A549 (cell line): Measurements from ENCODE around the gene PODN. TPM values are rescaled to one million over a fixed set of nuclear protein-coding genes. Genes with fewer than 3 reads are reported as not detected.

Experiments
- ATAC-seq, 2 experiments: fragments of 200-7000 bp in 1 of 2; fragments of >200 bp in 1 of 2; cut with Nextera tagmentation in 1 of 2; cut with Tn5 transposase in 1 of 2; 3 replicates each; pipeline versions ENCODE4 v1.8.0 to v1.9.1; 2018 to 2020; ENCODE audit warnings: mild to moderate bottlenecking in 1 of 2, moderate library complexity in 1 of 2
- CTCF ChIA-PET: fragments of 300-600 bp; sonication (Branson Sonifier 250); formaldehyde crosslinking; extraction: SDS; loops from one replicate; lab custom pipeline; 2021; ENCODE audit warnings: antibody characterized with exemption, inconsistent platforms; lab: Yijun Ruan, JAX
- POLR2A ChIA-PET: fragments of 350-600 bp; formaldehyde crosslinking; extraction: SDS; loops from one replicate; lab custom pipeline; 2021; ENCODE audit warnings: antibody characterized with exemption, inconsistent platforms; lab: Yijun Ruan, JAX
- DNase-seq, 2 experiments: peaks; one replicate each; pipeline versions ENCODE4 v3.0.0 to v3.0.0-alpha.2; 2011 to 2016; ENCODE audit warnings: low read depth in 1 of 2, low spot score in 1 of 2
- FAIRE-seq: peaks from 2 replicates; lab custom pipeline; 2011; peaks lifted over from hg19 to GRCh38; lab: Jason Lieb, UNC
- H3K27ac ChIP-seq, 2 experiments: fragments of >200 bp; sonication (Bioruptor Twin); formaldehyde crosslinking; 3 replicates each; pipeline ENCODE4 v1.5.1; 2016 to 2017
- H3K4me1 ChIP-seq: fragments of >200 bp; sonication (Bioruptor Twin); formaldehyde crosslinking; 3 replicates; pipeline ENCODE4 v1.6.1; 2016
- H3K4me2 ChIP-seq: fragments of >200 bp; sonication (Bioruptor Twin); formaldehyde crosslinking; 3 replicates; pipeline ENCODE4 v1.6.1; 2016
- H3K4me3 ChIP-seq: fragments of >200 bp; sonication (Bioruptor Twin); formaldehyde crosslinking; 3 replicates; pipeline ENCODE4 v1.5.1; 2016
- H3K9me3 ChIP-seq: fragments of >200 bp; sonication (Bioruptor Twin); formaldehyde crosslinking; 3 replicates; pipeline ENCODE4 v1.6.1; 2016
- CBX8 ChIP-seq: fragments of 200-600 bp; sonication (generic); IDR thresholded peaks from 2 replicates; pipeline ENCODE4 v1.6.1; 2016
- EHF ChIP-seq: fragments of 250-450 bp; sonication (Bioruptor Pico); IDR thresholded peaks from 2 replicates; pipeline ENCODE4 v1.5.0; 2020; ENCODE audit warnings: mild to moderate bottlenecking
- EHMT2 ChIP-seq: fragments of 200-600 bp; sonication (generic); IDR thresholded peaks from 2 replicates; pipeline ENCODE4 v1.6.1; 2016; ENCODE audit warnings: antibody characterized with exemption, low read depth, mild to moderate bottlenecking, moderate library complexity
- FOSB ChIP-seq: fragments of 250-450 bp; sonication (Bioruptor Pico); IDR thresholded peaks from 2 replicates; pipeline ENCODE4 v1.5.0; 2020; ENCODE audit warnings: mild to moderate bottlenecking, moderate library complexity
- FOXS1 ChIP-seq: fragments of 250-450 bp; sonication (Bioruptor Pico); IDR thresholded peaks from 2 replicates; pipeline ENCODE4 v1.5.0; 2020; ENCODE audit warnings: mild to moderate bottlenecking, moderate library complexity
- HEYL ChIP-seq: fragments of 250-450 bp; sonication (Bioruptor Pico); IDR thresholded peaks from 2 replicates; pipeline ENCODE4 v1.8.0; 2021; ENCODE audit warnings: mild to moderate bottlenecking, moderate library complexity
- HOXA7 ChIP-seq: fragments of 250-450 bp; sonication (Bioruptor Pico); IDR thresholded peaks from 2 replicates; pipeline ENCODE4 v1.5.0; 2020; ENCODE audit warnings: mild to moderate bottlenecking, moderate library complexity
- JUN ChIP-seq, 2 experiments: fragments of >200 bp; sonication (Bioruptor Twin); formaldehyde crosslinking; IDR thresholded peaks; 2 replicates in 1 of 2; 3 replicates in 1 of 2; pipeline ENCODE4 v1.6.1; 2016 to 2017
- JUNB ChIP-seq: fragments of >200 bp; sonication (Bioruptor Twin); formaldehyde crosslinking; IDR thresholded peaks from 2 replicates; pipeline ENCODE4 v1.6.1; 2016
- MAFK ChIP-seq: fragments of 450-650 bp; IDR thresholded peaks from 2 replicates; pipeline ENCODE4 v1.6.1; 2014; ENCODE audit not compliant: partially characterized antibody
- MAZ ChIP-seq: fragments of 150-350 bp; IDR thresholded peaks from 2 replicates; pipeline ENCODE4 v1.6.1; 2014; ENCODE audit warnings: antibody characterized with exemption, low read depth, low read length, borderline replicate concordance
- NPAS2 ChIP-seq: fragments of 250-450 bp; sonication (Bioruptor Pico); IDR thresholded peaks from 2 replicates; pipeline ENCODE4 v1.8.0; 2022; ENCODE audit warnings: mild to moderate bottlenecking, moderate library complexity, borderline replicate concordance
- PBX3 ChIP-seq: IDR thresholded peaks from 2 replicates; pipeline ENCODE4 v1.6.1; 2012
- REST ChIP-seq: fragments of 200-600 bp; sonication (generic); IDR thresholded peaks from 2 replicates; pipeline ENCODE4 v1.6.1; 2016; ENCODE audit warnings: antibody characterized with exemption, mild to moderate bottlenecking, moderate library complexity
- ZC3H11A ChIP-seq: fragments of 450-650 bp; IDR thresholded peaks from 2 replicates; pipeline ENCODE4 v1.6.1; 2014; ENCODE audit warnings: antibody characterized with exemption, mild to moderate bottlenecking
- WGBS: methylation state at CpG from one replicate; pipeline ENCODE4 v1.1.6; 2017; ENCODE audit errors: missing lambda C conversion rate; 5-methylcytosine and 5-hydroxymethylcytosine counted together
- polyA plus RNA-seq, 4 experiments: library from polyadenylated mRNA; depleted of rRNA in 3 of 4; stranded (reverse); fragments of >200 nt; fragmentation: RNase III in 1 of 4; extraction: RNeasy Plus Mini Kit Qiagen cat#74134 plus additional on column Dnase treatment in 1 of 4; gene quantifications; 2 replicates in 3 of 4; 3 replicates in 1 of 4; pipeline ENCODE4 v1.2.3, GENCODE V29; 2011 to 2017
- TF ChIP-seq, protein P1 (sequence below): fragments of 150-350 bp; IDR thresholded peaks from 2 replicates; pipeline ENCODE4 v1.6.1; 2014; ENCODE audit warnings: low read depth, mild to moderate bottlenecking, low read length
- TF ChIP-seq, protein P2 (sequence below): fragments of 250-450 bp; sonication (Bioruptor Pico); IDR thresholded peaks from 2 replicates; pipeline ENCODE4 v1.5.0; 2020; ENCODE audit warnings: low read depth, mild to moderate bottlenecking, moderate library complexity
- TF ChIP-seq, protein P3 (sequence below): fragments of >200 bp; sonication (Bioruptor Twin); formaldehyde crosslinking; IDR thresholded peaks from 2 replicates; pipeline ENCODE4 v1.6.1; 2016
- TF ChIP-seq, protein P4 (sequence below): fragments of 250-450 bp; sonication (Bioruptor Pico); IDR thresholded peaks from 2 replicates; pipeline ENCODE4 v1.5.0; 2021; ENCODE audit warnings: mild to moderate bottlenecking, moderate library complexity, borderline replicate concordance
- TF ChIP-seq, protein P5 (sequence below): IDR thresholded peaks from 2 replicates; pipeline ENCODE4 v1.6.1; 2012; ENCODE audit warnings: low read depth, borderline replicate concordance

Gene PODN
- polyA plus RNA-seq, 2 of the 4 experiments (the other 2 are of a cell fraction) = 0.05 TPM; not detected in 1

DNA sequence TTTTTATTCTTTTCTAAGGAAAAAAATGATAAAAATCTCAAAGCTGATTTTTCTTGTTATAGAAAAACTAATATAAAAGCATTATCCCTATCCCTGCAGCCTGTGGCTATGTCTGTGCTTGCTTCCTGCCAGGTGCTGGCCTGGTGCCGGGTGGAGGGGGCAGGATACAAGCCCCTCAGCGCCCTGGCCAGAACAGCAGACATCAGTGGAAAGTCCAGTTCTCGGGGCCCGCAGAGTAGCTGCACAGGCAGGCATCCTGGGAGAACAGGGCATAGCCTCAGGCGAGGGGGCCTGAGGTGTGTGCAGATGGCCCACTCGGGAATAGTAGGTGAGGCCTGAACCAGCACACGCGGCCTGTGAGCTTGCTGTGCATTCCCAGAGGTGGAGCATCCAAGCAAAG, 23.4 kb downstream of the PODN start:
- peak overlapping the region in 1 of 2 experiments; percentile 45; a peak in 1 of 6 replicates for H3K27ac ChIP-seq
- ChIA-PET CTCF (interaction anchor here (0.6 to 1.5 kb wide), 3 partner anchors 26 to 101 kb away, joined by 3 to 6 read pairs (median 4); no protein-coding TSS in a partner anchor), POLR2A (no interaction called here)
- DNase-seq (no peak), FAIRE-seq (no peak), ATAC-seq (no peak)
- TF ChIP-seq PBX3 (no peak), NPAS2 (CRISPR knock-in tag) (no peak)
- no peaks in the 10 kb centered on the region for H3K9me3 ChIP-seq
- peaks cover 24% of the 10 kb centered on the region for H3K4me1 ChIP-seq
- no peak overlapping the region for H3K4me3 ChIP-seq
- no peak overlapping the region for H3K4me2 ChIP-seq
- WGBS = 93% methylated on average over 8 of the region's 8 CpGs

DNA sequence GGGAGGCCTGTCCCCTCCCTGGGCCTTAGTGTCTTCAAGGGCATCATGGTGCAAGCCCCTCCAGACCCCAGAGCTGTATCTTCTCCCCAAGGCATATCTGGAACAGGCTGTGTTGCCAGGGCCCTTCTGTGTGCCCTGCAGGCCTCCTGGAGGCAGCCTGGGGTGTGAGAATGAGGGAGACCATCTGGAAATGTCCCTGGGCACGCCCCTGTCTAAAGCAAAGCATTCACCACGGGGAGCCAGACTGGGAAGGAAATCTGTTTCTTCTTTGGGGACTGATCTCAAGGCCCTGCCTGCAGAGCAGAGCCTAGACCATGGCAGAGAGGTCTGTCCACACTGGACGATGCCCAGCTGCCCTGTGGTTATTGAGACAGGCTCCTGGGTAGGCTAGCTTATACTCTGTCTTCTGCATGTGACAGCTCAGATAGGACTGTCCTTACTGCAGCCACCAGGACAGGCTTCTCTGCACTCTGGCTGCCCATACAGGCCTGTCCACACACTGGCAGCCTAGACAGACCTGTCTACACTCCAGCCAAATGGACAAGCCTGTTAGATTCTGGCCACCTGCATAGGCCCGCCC, 24.6 kb downstream of the PODN start:
- FAIRE-seq = no peak
- ChIA-PET CTCF (interaction anchor here (1.3 to 1.5 kb wide), 2 partner anchors 95 to 100 kb away, joined by 4 to 6 read pairs; no protein-coding TSS in a partner anchor), POLR2A (no interaction called here)
- no peak overlapping the region for H3K4me2 ChIP-seq
- no peak overlapping the region for H3K27ac ChIP-seq
- WGBS = 76% methylated on average over 3 of the region's 4 CpGs
- H3K4me3 ChIP-seq = no peak overlapping the region
- peaks cover 24% of the 10 kb centered on the region for H3K4me1 ChIP-seq
- ATAC-seq = no peak
- DNase-seq = no peak
- no peak for TF ChIP-seq ZC3H11A
- no peak for TF ChIP-seq CBX8
- TF ChIP-seq FOSB (CRISPR knock-in tag) = no peak
- TF ChIP-seq FOXS1 = no peak
- no peak for TF ChIP-seq MAFK
- no peak for TF ChIP-seq JUNB
- TF ChIP-seq JUN (IDR thresholded peaks at IDR 0.05) = no peak
- TF ChIP-seq MAZ = no peak
- TF ChIP-seq, protein P1, sequence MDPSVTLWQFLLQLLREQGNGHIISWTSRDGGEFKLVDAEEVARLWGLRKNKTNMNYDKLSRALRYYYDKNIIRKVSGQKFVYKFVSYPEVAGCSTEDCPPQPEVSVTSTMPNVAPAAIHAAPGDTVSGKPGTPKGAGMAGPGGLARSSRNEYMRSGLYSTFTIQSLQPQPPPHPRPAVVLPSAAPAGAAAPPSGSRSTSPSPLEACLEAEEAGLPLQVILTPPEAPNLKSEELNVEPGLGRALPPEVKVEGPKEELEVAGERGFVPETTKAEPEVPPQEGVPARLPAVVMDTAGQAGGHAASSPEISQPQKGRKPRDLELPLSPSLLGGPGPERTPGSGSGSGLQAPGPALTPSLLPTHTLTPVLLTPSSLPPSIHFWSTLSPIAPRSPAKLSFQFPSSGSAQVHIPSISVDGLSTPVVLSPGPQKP = no peak
- TF ChIP-seq, protein P2, sequence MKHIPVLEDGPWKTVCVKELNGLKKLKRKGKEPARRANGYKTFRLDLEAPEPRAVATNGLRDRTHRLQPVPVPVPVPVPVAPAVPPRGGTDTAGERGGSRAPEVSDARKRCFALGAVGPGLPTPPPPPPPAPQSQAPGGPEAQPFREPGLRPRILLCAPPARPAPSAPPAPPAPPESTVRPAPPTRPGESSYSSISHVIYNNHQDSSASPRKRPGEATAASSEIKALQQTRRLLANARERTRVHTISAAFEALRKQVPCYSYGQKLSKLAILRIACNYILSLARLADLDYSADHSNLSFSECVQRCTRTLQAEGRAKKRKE (CRISPR knock-in tag) = no peak
- TF ChIP-seq HOXA7 (CRISPR knock-in tag) = no peak
- TF ChIP-seq EHF (CRISPR knock-in tag) = no peak
- TF ChIP-seq EHMT2 = no peak
- TF ChIP-seq HEYL (CRISPR knock-in tag) = no peak
- no peaks in the 10 kb centered on the region for H3K9me3 ChIP-seq

- no peak for ATAC-seq
- H3K27ac ChIP-seq = peak overlapping the region in 1 of 2 experiments; percentile 39; a peak in 1 of 6 replicates
- peaks cover 24% of the 10 kb centered on the region for H3K4me1 ChIP-seq
- POLR2A ChIA-PET = no interaction called here
- H3K9me3 ChIP-seq = no peaks in the 10 kb centered on the region
- CTCF ChIA-PET = interaction anchor here (1.1 kb wide), 1 partner anchor 8 kb away, joined by 5 read pairs; no protein-coding TSS in a partner anchor
- H3K4me2 ChIP-seq = no peak overlapping the region
- 92% methylated on average over 18 of the region's 27 CpGs for WGBS
- no peak overlapping the region for H3K4me3 ChIP-seq
- no peak for FAIRE-seq
- no peak for DNase-seq
- TF ChIP-seq JUNB = no peak
- no peak for TF ChIP-seq JUN (IDR thresholded peaks at IDR 0.05)
- TF ChIP-seq EHF (CRISPR knock-in tag) = no peak
- TF ChIP-seq REST = no peak
- TF ChIP-seq, protein P3, sequence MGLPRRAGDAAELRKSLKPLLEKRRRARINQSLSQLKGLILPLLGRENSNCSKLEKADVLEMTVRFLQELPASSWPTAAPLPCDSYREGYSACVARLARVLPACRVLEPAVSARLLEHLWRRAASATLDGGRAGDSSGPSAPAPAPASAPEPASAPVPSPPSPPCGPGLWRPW = no peak
- TF ChIP-seq CBX8 = no peak
- TF ChIP-seq, protein P4, sequence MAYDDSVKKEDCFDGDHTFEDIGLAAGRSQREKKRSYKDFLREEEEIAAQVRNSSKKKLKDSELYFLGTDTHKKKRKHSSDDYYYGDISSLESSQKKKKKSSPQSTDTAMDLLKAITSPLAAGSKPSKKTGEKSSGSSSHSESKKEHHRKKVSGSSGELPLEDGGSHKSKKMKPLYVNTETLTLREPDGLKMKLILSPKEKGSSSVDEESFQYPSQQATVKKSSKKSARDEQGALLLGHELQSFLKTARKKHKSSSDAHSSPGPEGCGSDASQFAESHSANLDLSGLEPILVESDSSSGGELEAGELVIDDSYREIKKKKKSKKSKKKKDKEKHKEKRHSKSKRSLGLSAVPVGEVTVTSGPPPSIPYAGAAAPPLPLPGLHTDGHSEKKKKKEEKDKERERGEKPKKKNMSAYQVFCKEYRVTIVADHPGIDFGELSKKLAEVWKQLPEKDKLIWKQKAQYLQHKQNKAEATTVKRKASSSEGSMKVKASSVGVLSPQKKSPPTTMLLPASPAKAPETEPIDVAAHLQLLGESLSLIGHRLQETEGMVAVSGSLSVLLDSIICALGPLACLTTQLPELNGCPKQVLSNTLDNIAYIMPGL (CRISPR knock-in tag) = no peak
- TF ChIP-seq, protein P5, sequence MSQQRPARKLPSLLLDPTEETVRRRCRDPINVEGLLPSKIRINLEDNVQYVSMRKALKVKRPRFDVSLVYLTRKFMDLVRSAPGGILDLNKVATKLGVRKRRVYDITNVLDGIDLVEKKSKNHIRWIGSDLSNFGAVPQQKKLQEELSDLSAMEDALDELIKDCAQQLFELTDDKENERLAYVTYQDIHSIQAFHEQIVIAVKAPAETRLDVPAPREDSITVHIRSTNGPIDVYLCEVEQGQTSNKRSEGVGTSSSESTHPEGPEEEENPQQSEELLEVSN = no peak
Observed at GRCh38 chr1:53087332-53088285, 25.6 kb downstream of the PODN start.
